H1 (cell line): ENCODE results near the gene TBX4. TPM values are rescaled to one million over a fixed set of nuclear protein-coding genes. Genes with fewer than 3 reads are reported as not detected.

Experiments used
- CTCF ChIA-PET: fragments of 300-600 bp; sonication (Branson Sonifier 250); formaldehyde crosslinking; loops from one replicate; lab custom pipeline; 2021; ENCODE audit not compliant: partially characterized antibody; lab: Charles Lee
- POLR2A ChIA-PET: fragments of 300-600 bp; sonication (Branson Sonifier 250); formaldehyde crosslinking; loops from one replicate; lab custom pipeline; 2021; ENCODE audit warnings: inconsistent platforms; ENCODE audit not compliant: partially characterized antibody; lab: Charles Lee
- DNase-seq, 2 experiments: peaks; one replicate each; pipeline versions ENCODE4 v3.0.0 to v3.0.0-alpha.2; 2010 to 2022; ENCODE audit warnings: low spot score in 2 of 2, low read depth in 1 of 2, mixed read lengths in 1 of 2
- FAIRE-seq: peaks from 2 replicates; lab custom pipeline; 2011; peaks lifted over from hg19 to GRCh38; lab: Jason Lieb, UNC
- H2AFZ ChIP-seq: 2 replicates; pipeline ENCODE4 v1.8.1; 2012; ENCODE audit warnings: low read length, inconsistent platforms
- H2AK5ac ChIP-seq: 2 replicates; pipeline ENCODE4 v1.6.1; 2013; ENCODE audit warnings: low read depth, low read length
- H2BK120ac ChIP-seq: replicated peaks from 2 replicates; pipeline ENCODE3; 2013; ENCODE audit warnings: low read depth, low read length, inconsistent platforms
- H2BK12ac ChIP-seq: 2 replicates; pipeline ENCODE4 v1.6.1; 2013; ENCODE audit warnings: low read depth, low read length
- H2BK15ac ChIP-seq: 2 replicates; pipeline ENCODE4 v1.6.1; 2013; ENCODE audit warnings: low read length
- H2BK20ac ChIP-seq: 2 replicates; pipeline ENCODE4 v1.6.1; 2013; ENCODE audit warnings: low read length
- H2BK5ac ChIP-seq: 2 replicates; pipeline ENCODE4 v1.6.1; 2013; ENCODE audit warnings: low read depth, low read length
- H3K14ac ChIP-seq: 2 replicates; pipeline ENCODE4 v1.6.1; 2013; ENCODE audit warnings: inconsistent platforms; ENCODE audit not compliant: insufficient read length
- H3K18ac ChIP-seq: 2 replicates; pipeline ENCODE4 v1.6.1; 2013; ENCODE audit warnings: low read length; ENCODE audit errors: extremely low read depth
- H3K23ac ChIP-seq: 2 replicates; pipeline ENCODE4 v1.6.1; 2013; ENCODE audit warnings: inconsistent platforms; ENCODE audit not compliant: insufficient read length
- H3K23me2 ChIP-seq: 2 replicates; pipeline ENCODE4 v1.6.1; 2013; ENCODE audit warnings: low read depth, low read length
- H3K27ac ChIP-seq: 2 replicates; pipeline ENCODE4 v1.6.1; 2011; ENCODE audit warnings: low read depth, low read length, inconsistent platforms
- H3K27me3 ChIP-seq, 4 experiments: replicated peaks in 1 of 4; 1 replicate in 1 of 4; 2 replicates in 3 of 4; pipeline versions ENCODE4 v1.6.1 to v1.8.1; 2011 to 2013; ENCODE audit warnings: low read length in 3 of 4, mild to moderate bottlenecking in 3 of 4, inconsistent platforms in 2 of 4, mixed read lengths in 2 of 4, moderate library complexity in 1 of 4; ENCODE audit not compliant: control insufficient read depth in 3 of 4, insufficient read depth in 3 of 4; ENCODE audit errors: extremely low read depth in 1 of 4
- H3K36me3 ChIP-seq, 4 experiments: 2 replicates each; pipeline versions ENCODE4 v1.6.1 to v1.8.1; 2011 to 2013; ENCODE audit warnings: mild to moderate bottlenecking in 4 of 4, low read length in 3 of 4, moderate library complexity in 2 of 4, control low read depth in 1 of 4, inconsistent platforms in 1 of 4; ENCODE audit not compliant: insufficient read depth in 4 of 4, control insufficient read depth in 2 of 4
- H3K4ac ChIP-seq: replicated peaks from 2 replicates; pipeline ENCODE3; 2013; ENCODE audit warnings: low read length, low read depth, mixed read lengths, inconsistent platforms; ENCODE audit not compliant: insufficient read length
- H3K4me1 ChIP-seq, 4 experiments: replicated peaks in 1 of 4; 1 replicate in 1 of 4; 2 replicates in 3 of 4; pipeline versions ENCODE4 v1.6.1 to v1.8.1; 2011 to 2013; ENCODE audit warnings: low read length in 3 of 4, inconsistent platforms in 2 of 4, mixed read lengths in 1 of 4; ENCODE audit not compliant: insufficient read depth in 4 of 4, control insufficient read depth in 3 of 4
- H3K4me2 ChIP-seq, 2 experiments: 2 replicates each; pipeline versions ENCODE4 v1.6.1 to v1.8.1; 2011 to 2013; ENCODE audit warnings: low read depth in 2 of 2, low read length in 2 of 2, control low read depth in 1 of 2, inconsistent platforms in 1 of 2, mild to moderate bottlenecking in 1 of 2; ENCODE audit not compliant: insufficient read depth in 1 of 2
- H3K4me3 ChIP-seq, 4 experiments: fragments of 200-600, 300-600 bp in 1 of 4; sonication (generic), shearing (Covaris generic), sonication (Bioruptor Twin) in 1 of 4; 2 replicates each; pipeline versions ENCODE4 v1.5.1 to v1.8.1; 2011 to 2016; ENCODE audit warnings: low read length in 4 of 4, low read depth in 3 of 4, control low read depth in 2 of 4, inconsistent platforms in 2 of 4, mild to moderate bottlenecking in 2 of 4, mixed read lengths in 1 of 4, moderate library complexity in 1 of 4; ENCODE audit not compliant: insufficient read depth in 2 of 4; ENCODE audit errors: extremely low read depth in 1 of 4
- H3K56ac ChIP-seq: replicated peaks from 2 replicates; pipeline ENCODE3; 2013; ENCODE audit warnings: low read depth, mild to moderate bottlenecking, mixed read lengths, low read length, inconsistent platforms; ENCODE audit not compliant: insufficient read length
- H3K79me1 ChIP-seq: 2 replicates; pipeline ENCODE4 v1.6.1; 2013; ENCODE audit warnings: low read depth, low read length, control low read depth
- H3K79me2 ChIP-seq, 2 experiments: 2 replicates each; pipeline versions ENCODE4 v1.6.1 to v1.8.1; 2012 to 2013; ENCODE audit warnings: low read length in 2 of 2, mild to moderate bottlenecking in 2 of 2, inconsistent platforms in 1 of 2; ENCODE audit not compliant: insufficient read depth in 2 of 2, control insufficient read depth in 1 of 2
- H3K9ac ChIP-seq, 4 experiments: replicated peaks in 1 of 4; 1 replicate in 1 of 4; 2 replicates in 3 of 4; pipeline versions ENCODE4 v1.6.1 to v1.8.1; 2011 to 2013; ENCODE audit warnings: low read depth in 3 of 4, low read length in 3 of 4, control low read depth in 2 of 4, mild to moderate bottlenecking in 2 of 4, moderate library complexity in 2 of 4, inconsistent platforms in 1 of 4; ENCODE audit errors: extremely low read depth in 1 of 4
- H3K9me3 ChIP-seq, 2 experiments: 2 replicates each; pipeline versions ENCODE4 v1.6.1 to v1.8.1; 2012 to 2013; ENCODE audit warnings: mild to moderate bottlenecking in 2 of 2, moderate library complexity in 2 of 2, control low read depth in 1 of 2, inconsistent platforms in 1 of 2, low read depth in 1 of 2, low read length in 1 of 2, mixed read lengths in 1 of 2; ENCODE audit not compliant: insufficient read depth in 2 of 2
- H4K20me1 ChIP-seq, 2 experiments: replicated peaks in 1 of 2; 2 replicates each; pipeline versions ENCODE3 to v1.8.1; 2011 to 2013; ENCODE audit warnings: inconsistent platforms in 2 of 2, low read length in 2 of 2, mild to moderate bottlenecking in 1 of 2; ENCODE audit not compliant: insufficient read depth in 2 of 2, control insufficient read depth in 1 of 2
- H4K5ac ChIP-seq: 2 replicates; pipeline ENCODE4 v1.6.1; 2013; ENCODE audit warnings: low read length, low read depth, mixed read lengths, inconsistent platforms; ENCODE audit not compliant: insufficient read length
- H4K8ac ChIP-seq: 2 replicates; pipeline ENCODE4 v1.8.0; 2013; ENCODE audit warnings: mild to moderate bottlenecking, moderate library complexity, low read length, inconsistent platforms; ENCODE audit not compliant: insufficient read depth; ENCODE audit errors: extremely low read depth
- H4K91ac ChIP-seq: replicated peaks from 2 replicates; pipeline ENCODE3; 2013; ENCODE audit warnings: low read length, mixed read lengths, inconsistent platforms; ENCODE audit not compliant: insufficient read length
- ASH2L ChIP-seq: fragments of 200-600, 300-600 bp; sonication (generic); IDR thresholded peaks from one replicate; pipeline ENCODE4 v1.7.1; 2017; ENCODE audit warnings: low read length
- SUZ12 ChIP-seq: fragments of 200-600 bp; sonication (generic); IDR thresholded peaks from 2 replicates; pipeline ENCODE4 v1.6.1; 2012; ENCODE audit warnings: mild to moderate bottlenecking, inconsistent platforms, low read length, moderate library complexity, mixed read lengths
- WGBS, 2 experiments: shearing (Covaris generic) in 1 of 2; methylation state at CpG; one replicate each; pipeline versions ENCODE4 v1.1.6 to v1.1.7; 2013 to 2015; ENCODE audit warnings: low lambda C conversion rate in 2 of 2, mixed read lengths in 2 of 2, inconsistent platforms in 1 of 2, low coverage in 1 of 2, missing lambda C conversion rate in 1 of 2; ENCODE audit not compliant: insufficient replicate concordance in 2 of 2, insufficient coverage in 1 of 2, insufficient read length in 1 of 2; ENCODE audit errors: extremely low coverage in 1 of 2, missing lambda C conversion rate in 1 of 2; 5-methylcytosine and 5-hydroxymethylcytosine counted together
- polyA plus RNA-seq, 7 experiments: library from polyadenylated mRNA; depleted of rRNA in 3 of 7; stranded (reverse) in 5 of 7; unstranded in 2 of 7; fragments of >200 nt in 5 of 7; fragments of 200-250 nt in 2 of 7; gene quantifications; 1 replicate in 5 of 7; 2 replicates in 1 of 7; 4 replicates in 1 of 7; pipeline versions ENCODE4 v1.2.1 to v1.2.3, GENCODE V29; 2011 to 2013; ENCODE audit warnings: missing spikeins in 2 of 7, mixed read lengths in 2 of 7
- total RNA-seq: library from RNA; stranded (reverse); fragmentation: NEBNext Ultra II Directional; extraction: Animal tissue kit (Norgen Biotek cat#: 25700); gene quantifications from 2 replicates; pipeline ENCODE4 v1.2.1, GENCODE V29; 2021

Gene TBX4
- total and polyA plus RNA-seq, 2 of the 8 experiments (the other 6 are each of a cell fraction or from before 2014, with no cell fraction given) = 0.02 TPM; not detected in 1

GRCh38 chr17:61468263-61468907 lies 16.2 kb downstream of the TBX4 start:
- H3K4me1 ChIP-seq = peaks cover 4 to 19% (median 6%) of the 10 kb centered on the region in 4 experiments
- TF ChIP-seq ASH2L (no peak), SUZ12 (0 out of 2 replicates have a peak, but pooled peaks have one; percentile 21)
- H3K9ac ChIP-seq = no peak overlapping the region
- no peak overlapping the region for H4K8ac ChIP-seq
- ChIA-PET CTCF (interaction anchor here (0.8 to 14.5 kb wide), 14 partner anchors 14 to 748 kb away, joined by 3 to 171 read pairs (median 6); partner anchors contain the start of gene TBX4), POLR2A (interaction anchor here (1.3 kb wide), 1 partner anchor 12 kb away, joined by 4 read pairs; no protein-coding TSS in a partner anchor)
- H2AK5ac ChIP-seq = no peak overlapping the region
- H4K91ac ChIP-seq = no peak overlapping the region
- no peak overlapping the region; the same call in 1 of the 2 replicates for H2AFZ ChIP-seq
- H3K23me2 ChIP-seq = no peaks in the 10 kb centered on the region
- H4K20me1 ChIP-seq = no peaks in the 10 kb centered on the region
- WGBS, 2 experiments = 71% methylated on average over 8 of the region's 8 CpGs; no CpG with 5 or more reads in 1 of the 2 experiments
- H3K56ac ChIP-seq = no peak overlapping the region
- H3K27ac ChIP-seq = no peak overlapping the region
- H3K9me3 ChIP-seq = no peaks in the 10 kb centered on the region
- peaks cover 9 to 52% (median 42%) of the 10 kb centered on the region in 4 experiments for H3K27me3 ChIP-seq
- H3K4me3 ChIP-seq = no peak overlapping the region
- no peak for DNase-seq
- no peaks in the 10 kb centered on the region for H3K79me1 ChIP-seq
- peak overlapping the region in 1 of 2 experiments; percentile 37; a peak in 1 of 4 replicates for H3K4me2 ChIP-seq
- no peak overlapping the region for H3K14ac ChIP-seq
- H3K18ac ChIP-seq = no peak overlapping the region; the same call in 1 of the 2 replicates
- no peak overlapping the region for H2BK5ac ChIP-seq
- no peak overlapping the region for H2BK15ac ChIP-seq
- no peak overlapping the region for H3K4ac ChIP-seq
- H2BK120ac ChIP-seq = no peak overlapping the region
- FAIRE-seq = no peak
- no peaks in the 10 kb centered on the region for H3K79me2 ChIP-seq
- H2BK12ac ChIP-seq = no peak overlapping the region
- H4K5ac ChIP-seq = no peak overlapping the region
- H3K23ac ChIP-seq = no peak overlapping the region
- H2BK20ac ChIP-seq = no peak overlapping the region
- H3K36me3 ChIP-seq = no peaks in the 10 kb centered on the region
